GM19455 (cell line): Measurements from ENCODE around the gene CARS1.

Experiments used
- ATAC-seq: cut with Tn5 transposase; IDR thresholded peaks from one replicate; pipeline ENCODE4 v1.9.1; 2021; ENCODE audit not compliant: unreplicated experiment

The CARS1 gene

GRCh38 chr11:2994336-2994730, 62.9 kb downstream of the CARS1 start:
- no peak for ATAC-seq

- no peak for ATAC-seq
These were observed 64.3 kb downstream of the CARS1 start for GRCh38 chr11:2992997-2993325.

- ATAC-seq: peak; percentile 84
These were observed 64.8 kb downstream of the CARS1 start, which contains the start of gene NAP1L4 for GRCh38 chr11:2992234-2992996. Gene NAP1L4 (minus strand): TSS chr11:2992329. CDS start chr11:2979220, 13,109 bp downstream.

GRCh38 chr11:2991452-2992233, 65.6 kb downstream of the CARS1 start:
- ATAC-seq: peak; percentile 38

GRCh38 chr11:2990617-2991451, 66.4 kb downstream of the CARS1 start:
- no peak for ATAC-seq

- ATAC-seq: no peak
These were observed 67.7 kb downstream of the CARS1 start for GRCh38 chr11:2989551-2989950.

- ATAC-seq: no peak
These were observed 68.2 kb downstream of the CARS1 start for GRCh38 chr11:2989006-2989405.

GRCh38 chr11:2987881-2988861, 69.1 kb downstream of the CARS1 start:
- ATAC-seq: no peak

- no peak for ATAC-seq
These were observed 73.3 kb downstream of the CARS1 start for GRCh38 chr11:2983908-2984307.

GRCh38 chr11:2982214-2982613, 75.0 kb downstream of the CARS1 start:
- no peak for ATAC-seq

- ATAC-seq: no peak
These were observed 76.1 kb downstream of the CARS1 start for GRCh38 chr11:2981130-2981529.

GRCh38 chr11:2980168-2980840, 76.9 kb downstream of the CARS1 start:
- ATAC-seq: no peak

- ATAC-seq: no peak
These were observed 80.1 kb downstream of the CARS1 start for GRCh38 chr11:2977113-2977512.

- ATAC-seq: no peak
These were observed 80.7 kb downstream of the CARS1 start for GRCh38 chr11:2976294-2977063.

GRCh38 chr11:2975594-2975993, 81.6 kb downstream of the CARS1 start:
- ATAC-seq: no peak

GRCh38 chr11:2974272-2974671, 83.0 kb downstream of the CARS1 start:
- no peak for ATAC-seq

GRCh38 chr11:2968341-2968900, 88.8 kb downstream of the CARS1 start:
- ATAC-seq: no peak

GRCh38 chr11:2964782-2965181, 92.4 kb downstream of the CARS1 start:
- ATAC-seq: no peak

GRCh38 chr11:2963761-2964160, 93.5 kb downstream of the CARS1 start:
- no peak for ATAC-seq
